LHCN-M2 (cell line): ENCODE results near the gene C20orf204. TPM values are rescaled to one million over a fixed set of nuclear protein-coding genes. Genes with fewer than 3 reads are reported as not detected.
A peak's percentile ranks its signal among the peaks of the same experiment; 100 is the strongest.

Source experiments
- DNase-seq: peaks from one replicate; pipeline ENCODE4 v3.0.0-alpha.2; 2012; ENCODE audit warnings: low read depth
- total RNA-seq: library from RNA; depleted of rRNA; stranded (reverse); fragments of >200 nt; gene quantifications from 2 replicates; pipeline ENCODE4 v1.2.3, GENCODE V29; 2014

C20orf204 gene
- total RNA-seq, 1 experiment from 2014 or later: 0.17 TPM

DNA sequence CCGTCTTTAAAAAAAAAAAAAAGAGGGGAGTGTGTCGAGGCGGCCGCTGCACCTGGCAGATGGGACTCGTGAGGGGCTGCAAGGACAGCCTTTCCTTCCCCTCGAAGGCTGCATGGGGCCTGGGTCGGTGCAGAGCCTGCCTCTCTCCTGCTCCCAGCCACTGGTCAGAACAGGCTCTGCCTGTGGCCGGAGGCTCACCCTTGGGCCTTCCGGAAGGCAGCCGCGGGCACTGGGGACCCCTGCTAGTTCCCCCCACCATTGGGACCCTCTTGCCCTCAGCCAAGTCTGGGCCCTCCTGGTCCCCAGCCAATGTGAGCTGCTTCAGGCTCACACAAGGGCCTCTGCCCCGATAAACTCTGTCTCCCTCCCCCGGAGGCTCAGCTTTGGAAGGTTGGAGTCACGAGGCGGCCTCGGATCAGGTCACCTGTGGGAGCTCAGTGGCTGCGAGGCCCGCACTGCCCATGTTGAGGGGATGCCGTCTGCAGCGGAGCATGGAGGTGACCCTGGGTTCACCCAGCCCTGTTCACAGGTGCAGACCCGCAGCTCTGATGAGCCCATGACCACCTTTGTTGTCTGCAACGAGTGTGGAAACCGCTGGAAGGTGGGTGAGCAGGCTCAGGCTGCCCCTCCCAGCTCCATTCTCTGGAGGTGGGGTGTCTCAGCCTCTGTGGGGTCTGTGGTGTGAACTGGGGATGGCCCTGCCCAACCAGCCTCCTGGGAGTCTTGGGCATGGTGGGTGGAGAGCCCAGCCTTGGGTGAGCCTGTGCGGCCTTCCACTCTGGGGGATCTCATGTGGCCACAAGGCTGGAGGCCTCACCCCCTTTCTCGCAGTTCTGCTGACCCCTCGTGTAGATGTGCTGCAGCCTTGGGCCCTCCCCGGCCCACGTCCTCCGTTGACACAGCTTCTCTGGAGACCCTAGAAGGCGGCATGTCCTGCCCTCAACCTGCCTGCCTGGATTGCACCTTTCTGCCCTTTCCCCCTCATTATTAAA, 35.7 kb downstream of the C20orf204 start:
- DNase-seq: no peak

- DNase-seq: no peak
Measured at GRCh38 chr20:64072498-64073063, 36.6 kb downstream of the C20orf204 start.

- DNase-seq: no peak
Measured at GRCh38 chr20:64073476-64074183, 37.6 kb downstream of the C20orf204 start.

DNA sequence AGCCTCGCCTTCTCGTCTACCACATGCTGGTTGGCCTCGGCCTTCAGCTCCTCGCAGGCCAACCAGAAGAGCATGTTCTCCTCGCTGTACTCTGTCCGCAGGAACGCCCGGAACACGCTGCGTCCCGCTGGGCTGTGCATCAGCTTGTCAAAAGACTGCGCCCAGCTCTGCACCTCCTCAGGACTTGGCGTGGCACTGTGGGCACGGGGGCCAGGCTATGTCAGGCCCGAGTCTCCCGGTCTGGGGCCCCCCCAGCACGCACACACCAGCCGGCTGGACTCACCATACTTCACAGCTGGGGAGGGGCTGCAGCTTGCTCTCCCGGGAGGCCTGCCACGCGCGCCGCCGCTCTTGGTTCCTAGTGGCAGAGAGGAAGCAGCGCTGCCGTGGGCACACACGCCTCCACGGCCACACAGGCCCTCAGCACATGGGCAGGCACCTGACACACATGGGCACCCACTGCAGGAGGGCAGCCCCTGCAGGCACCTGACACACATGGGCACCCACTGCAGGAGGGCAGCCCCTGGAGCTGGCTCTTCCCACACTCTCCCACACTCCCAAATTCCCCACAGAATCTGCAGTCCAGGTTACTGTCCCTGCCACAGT, 38.3 kb downstream of the C20orf204 start:
- no peak for DNase-seq

GRCh38 chr20:64074963-64075362, 39.0 kb downstream of the C20orf204 start:
- no peak for DNase-seq

DNA sequence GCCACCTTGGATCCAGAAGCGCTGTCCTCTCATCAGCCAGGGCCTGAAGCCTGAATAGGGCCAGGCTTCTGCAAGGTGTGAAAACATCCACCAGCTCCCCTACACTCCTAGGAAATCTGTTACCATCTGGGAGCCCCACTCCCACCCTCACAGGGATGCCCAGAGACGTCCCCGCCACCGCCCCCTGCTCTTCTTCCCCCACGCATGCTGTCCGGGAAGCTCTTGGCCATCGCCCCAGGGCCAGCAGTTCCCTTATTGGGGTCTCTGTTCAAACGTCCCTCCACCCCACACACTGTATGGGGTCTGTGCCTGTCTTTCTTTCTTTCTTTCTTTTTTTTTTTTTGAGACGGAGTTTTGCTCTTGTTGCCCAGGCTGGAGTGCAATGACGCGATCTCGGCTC, 39.6 kb downstream of the C20orf204 start:
- no peak for DNase-seq

DNA sequence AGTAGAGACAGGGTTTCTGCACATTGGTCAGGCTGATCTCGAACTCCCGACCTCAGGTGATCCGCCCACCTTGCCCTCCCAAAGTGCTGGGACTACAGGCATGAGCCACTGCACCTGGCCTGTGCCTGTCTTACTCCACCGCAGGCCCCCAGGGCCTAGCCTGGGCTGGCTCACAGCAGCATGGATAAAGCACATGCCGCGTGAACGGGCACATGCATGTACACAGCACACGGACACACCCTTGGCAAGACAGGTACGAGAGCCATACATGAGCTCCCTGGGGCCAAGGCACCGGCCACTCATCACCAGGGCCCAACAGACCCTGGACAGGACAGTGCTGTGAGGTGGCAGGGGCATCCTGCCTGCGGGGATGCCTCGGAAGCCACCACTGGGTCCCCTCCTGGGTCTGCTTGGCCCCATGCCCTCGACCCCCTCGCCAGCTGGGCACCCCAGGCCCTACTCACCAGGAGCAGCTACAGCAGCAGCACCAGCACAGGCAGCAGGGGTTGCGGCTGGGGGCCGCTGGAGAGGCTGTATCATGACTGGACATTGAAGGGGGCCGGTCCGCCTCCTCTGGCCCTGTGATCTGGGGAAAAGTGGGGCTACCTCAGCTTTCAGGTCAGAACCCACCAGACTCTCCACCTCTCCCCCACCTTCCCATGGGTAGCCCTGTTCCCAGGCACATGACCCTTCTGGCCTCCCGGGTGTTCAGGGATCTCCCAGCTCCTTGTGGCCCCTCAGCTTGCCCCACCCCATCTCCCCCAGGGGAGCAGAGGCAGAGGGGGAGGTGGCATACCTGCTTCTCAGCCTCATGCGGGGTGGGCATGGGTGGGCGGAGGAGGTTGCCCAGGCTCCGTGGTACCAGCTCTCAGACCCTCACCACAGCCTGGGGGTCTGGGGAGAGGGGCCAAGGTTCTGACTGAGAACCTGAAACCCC, 40.3 kb downstream of the C20orf204 start:
- no peak for DNase-seq

DNA sequence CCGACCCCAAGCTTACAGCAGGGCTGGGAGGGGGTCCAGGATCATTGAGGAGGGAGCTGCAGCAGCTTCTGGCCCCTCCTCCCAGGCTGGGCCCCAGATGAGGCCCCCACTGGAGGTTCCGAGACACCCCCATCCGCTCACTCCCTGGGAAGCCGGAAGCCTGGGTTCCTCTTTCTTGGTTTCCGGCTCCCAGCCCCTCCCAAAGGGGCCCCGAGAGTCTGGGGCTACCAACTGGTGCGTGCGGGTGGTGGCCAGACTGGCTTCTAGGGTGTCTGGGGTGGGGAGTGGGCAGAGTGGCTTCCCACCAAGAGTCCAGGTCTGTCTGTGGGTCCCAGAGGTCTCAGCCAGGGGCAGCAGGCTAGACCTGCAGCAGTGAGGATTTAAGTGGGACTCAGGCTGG, 41.1 kb downstream of the C20orf204 start:
- no peak for DNase-seq

- DNase-seq: no peak
Measured at GRCh38 chr20:64077541-64077875, 41.5 kb downstream of the C20orf204 start.

DNA sequence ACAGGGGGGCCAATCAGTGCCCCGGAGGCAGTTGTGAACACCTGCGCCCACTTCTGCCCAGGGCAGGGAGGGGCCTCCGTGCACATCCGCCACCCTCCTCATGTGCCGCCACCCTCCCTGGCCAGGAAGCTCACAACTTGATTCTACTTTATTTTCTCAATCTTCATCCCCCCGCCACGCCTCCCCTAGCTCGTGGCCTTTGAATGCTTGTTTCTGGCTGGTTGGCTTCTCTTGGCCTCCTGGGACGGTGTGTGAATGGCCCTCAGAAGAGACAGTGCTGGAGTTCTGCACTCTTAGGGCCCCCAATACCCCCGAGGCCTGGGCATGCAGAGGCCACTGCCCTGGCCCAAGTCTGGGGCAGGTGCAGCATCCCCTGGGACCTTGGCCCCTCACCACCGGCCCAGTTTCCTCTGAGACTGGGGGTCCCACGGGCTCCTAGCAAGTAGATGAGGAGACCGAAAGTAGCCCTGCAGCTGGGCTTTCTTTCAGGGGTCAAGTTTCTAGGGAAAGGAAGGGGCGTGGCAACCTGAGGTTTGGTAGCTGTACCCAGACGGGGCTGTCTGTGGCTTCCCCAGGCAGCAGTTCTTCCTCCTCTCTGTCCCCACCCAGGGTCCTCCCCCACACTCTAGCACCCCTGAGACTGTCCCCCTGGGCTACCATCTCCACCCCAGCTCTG, 42.0 kb downstream of the C20orf204 start:
- no peak for DNase-seq

- no peak for DNase-seq
Measured at GRCh38 chr20:64078934-64079272, 42.9 kb downstream of the C20orf204 start.

DNA sequence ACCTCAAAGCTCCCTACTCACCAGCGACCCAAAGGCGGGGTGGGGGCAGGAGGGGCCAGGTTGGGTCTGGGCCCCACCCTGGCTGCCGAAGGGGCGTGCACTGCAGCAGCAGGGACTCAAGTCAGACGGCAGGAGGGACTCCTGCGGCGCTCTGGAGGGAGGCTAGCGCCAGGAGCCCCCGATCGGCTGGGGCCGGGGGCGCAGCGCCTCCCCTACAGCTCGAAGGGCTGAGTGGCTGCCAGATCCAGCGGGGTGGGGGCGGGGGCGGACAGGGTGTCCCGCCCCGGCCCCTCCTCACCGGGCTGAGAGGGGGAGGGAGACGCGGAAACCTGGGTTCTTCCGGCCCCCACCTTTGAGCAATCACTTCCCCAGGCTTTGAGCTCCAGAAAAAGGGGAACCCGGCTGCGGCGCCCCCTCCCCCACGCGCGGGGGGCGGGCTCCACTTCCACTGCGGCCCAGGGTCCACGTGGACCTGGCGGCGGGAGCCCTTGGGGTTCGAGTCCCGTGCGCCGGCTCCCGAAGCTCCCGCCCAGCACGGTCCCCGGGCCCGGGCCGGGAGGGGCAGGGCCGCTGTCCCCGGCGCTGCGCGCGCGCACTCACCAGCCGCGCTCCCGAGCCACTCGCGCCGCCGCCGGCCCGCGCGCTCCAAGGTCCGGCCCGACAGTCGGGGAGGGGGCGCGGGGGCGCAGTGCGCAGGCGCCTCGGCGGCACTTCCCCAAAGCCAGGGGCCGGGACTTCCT, 43.5 kb downstream of the C20orf204 start, which contains the start of gene RGS19:
Gene RGS19 (minus strand): TSS at position 246 of the 740 bp plus-strand sequence. CDS start 2,632 bp downstream, outside the sequence.
- peak; percentile 52 for DNase-seq

DNA sequence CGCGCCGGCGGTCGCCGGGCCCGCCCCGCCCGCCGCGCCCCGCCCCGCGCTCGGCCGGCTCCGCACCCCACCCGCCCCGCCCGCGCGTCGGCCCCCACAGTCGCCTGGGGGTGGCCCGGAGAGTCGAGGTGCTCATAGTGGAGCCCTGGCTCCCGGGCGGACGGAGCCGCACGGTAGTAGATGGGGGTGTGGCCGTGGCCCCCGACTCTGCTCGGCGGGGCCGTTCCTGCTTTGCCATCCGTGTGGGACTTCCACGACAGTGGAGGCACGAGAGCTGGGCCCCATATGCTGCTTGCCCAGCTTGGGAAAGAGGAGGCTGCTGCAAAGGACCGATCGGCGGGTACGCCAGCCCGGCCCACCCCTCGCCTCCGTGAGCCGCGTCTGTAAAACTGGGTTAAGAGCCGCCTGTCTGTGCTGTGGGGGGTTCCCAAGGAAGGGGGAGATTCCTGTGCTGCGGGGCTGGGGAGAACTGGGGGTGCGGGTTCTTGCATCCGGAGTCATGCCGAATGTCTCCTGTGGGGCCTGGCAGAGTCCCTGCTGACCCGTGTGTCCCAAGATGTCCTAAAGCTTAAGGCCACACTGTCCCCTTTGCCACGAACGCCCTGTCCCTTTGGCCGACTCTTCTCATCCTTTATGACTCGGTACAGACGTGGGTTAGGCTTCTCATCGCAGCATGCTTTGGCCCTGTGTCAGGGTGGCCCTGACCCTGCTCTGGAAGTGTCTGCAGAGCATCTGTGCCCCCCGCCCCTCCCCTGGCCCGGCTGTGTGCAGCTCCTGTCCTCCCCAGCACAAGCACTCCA, 44.2 kb downstream of the C20orf204 start, which contains the start of gene OPRL1:
Gene OPRL1 (plus strand): TSS at position 70 of the 800 bp plus-strand sequence. CDS start 12,639 bp downstream, outside the sequence.
- DNase-seq: no peak

- no peak for DNase-seq
Measured at GRCh38 chr20:64080813-64081623, 45.0 kb downstream of the C20orf204 start.

DNA sequence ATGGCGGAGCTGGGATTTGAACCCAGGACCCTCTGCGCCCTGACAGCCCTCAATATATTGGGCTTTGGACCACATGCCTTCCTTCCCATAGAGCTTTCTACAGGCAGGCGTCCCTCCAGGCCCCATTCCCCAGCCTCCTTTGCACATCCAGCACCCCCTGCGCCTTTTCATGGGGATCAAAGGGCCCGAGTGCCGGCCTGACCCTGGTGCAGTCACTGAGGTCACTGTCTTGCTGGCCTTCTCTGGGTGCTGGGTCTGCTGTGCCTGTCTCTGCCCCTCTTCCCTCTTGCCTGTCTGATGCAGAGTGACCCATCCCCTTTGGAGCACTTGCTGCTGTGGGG, 45.6 kb downstream of the C20orf204 start:
- DNase-seq: no peak

- no peak for DNase-seq
Measured at GRCh38 chr20:64082126-64082731, 46.2 kb downstream of the C20orf204 start.

DNA sequence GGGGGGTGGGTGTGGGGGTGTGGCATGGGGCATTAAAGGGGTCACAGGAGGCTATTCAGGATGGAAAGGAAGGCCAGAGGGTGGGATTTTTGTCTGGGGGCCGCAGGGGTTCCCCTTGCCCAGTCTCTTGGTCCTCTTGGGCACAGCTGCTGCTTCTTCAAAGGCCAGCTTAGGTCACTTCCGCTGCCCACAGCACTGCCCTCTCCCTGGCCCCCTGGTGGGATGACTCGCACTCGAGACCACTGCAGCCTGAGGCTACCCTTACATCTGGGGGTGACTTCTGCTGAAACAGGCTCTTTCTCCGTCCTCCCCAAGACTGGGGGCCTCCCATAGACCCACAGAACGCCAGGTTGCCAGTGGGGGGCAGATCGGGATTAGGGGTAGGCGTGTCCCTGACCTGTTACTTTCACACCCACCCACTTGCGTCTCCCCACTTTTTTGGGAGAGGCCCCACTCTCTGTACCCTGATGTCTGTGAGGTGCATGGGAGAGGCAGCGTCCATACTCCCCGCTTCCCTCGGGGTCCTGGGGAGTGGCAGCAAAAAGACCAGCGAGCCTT, 46.9 kb downstream of the C20orf204 start:
- DNase-seq: no peak
